ENCODE data around the gene ANKRD23. TPM values are rescaled to one million over a fixed set of nuclear protein-coding genes. Genes with fewer than 3 reads are reported as not detected.
A peak's percentile ranks its signal among the peaks of the same experiment; 100 is the strongest.

ANKRD23 gene
- total RNA-seq, 1 donor from 2014 or later: 1.7 TPM

- peak; percentile 82 for DNase-seq
- intact Hi-C loops (cut with DNase I): no loop called here
- no peaks in the 10 kb centered on the region for H3K9me3 ChIP-seq
- ATAC-seq: peak; percentile 78
- H3K27ac ChIP-seq: no peak overlapping the region
- peaks cover 10% of the 10 kb centered on the region for H3K4me1 ChIP-seq
- H3K4me3 ChIP-seq: no peak overlapping the region
- TF ChIP-seq CTCF (IDR thresholded peaks at IDR 0.05): no peak
- no peaks in the 10 kb centered on the region for H3K27me3 ChIP-seq
- H3K36me3 ChIP-seq: peaks cover 75% of the 10 kb centered on the region
Measured at GRCh38 chr2:96832754-96833507, 10.9 kb downstream of the ANKRD23 start.

GRCh38 chr2:96832408-96832753 is 11.4 kb downstream of the ANKRD23 start:
- no peaks in the 10 kb centered on the region for H3K9me3 ChIP-seq
- H3K36me3 ChIP-seq: peaks cover 77% of the 10 kb centered on the region
- DNase-seq (no peak), ATAC-seq (no peak)
- peaks cover 10% of the 10 kb centered on the region for H3K4me1 ChIP-seq
- H3K4me3 ChIP-seq: no peak overlapping the region
- H3K27me3 ChIP-seq: no peaks in the 10 kb centered on the region
- intact Hi-C loops (cut with DNase I): no loop called here
- TF ChIP-seq CTCF (IDR thresholded peaks at IDR 0.05): no peak
- no peak overlapping the region for H3K27ac ChIP-seq

- Histone ChIP-seq H3K4me3 (no peak overlapping the region), H3K27ac (no peak overlapping the region), H3K4me1 (peaks cover 10% of the 10 kb centered on the region), H3K27me3 (no peaks in the 10 kb centered on the region), H3K36me3 (peaks cover 84% of the 10 kb centered on the region), H3K9me3 (no peaks in the 10 kb centered on the region)
- ATAC-seq: peak; percentile 46
- TF ChIP-seq CTCF (IDR thresholded peaks at IDR 0.05): no peak
- DNase-seq: no peak
- intact Hi-C loops (cut with DNase I): no loop called here
Measured at GRCh38 chr2:96831679-96832078, 12.1 kb downstream of the ANKRD23 start.

- peaks cover 97% of the 10 kb centered on the region for H3K36me3 ChIP-seq
Measured at GRCh38 chr2:96830044-96830562, 13.7 kb downstream of the ANKRD23 start.

GRCh38 chr2:96828874-96829273 is 14.9 kb downstream of the ANKRD23 start:
- Histone ChIP-seq H3K27me3 (no peaks in the 10 kb centered on the region), H3K4me1 (peaks cover 10% of the 10 kb centered on the region), H3K9me3 (no peaks in the 10 kb centered on the region), H3K27ac (no peak overlapping the region), H3K4me3 (no peak overlapping the region), H3K36me3 (peaks cover 92% of the 10 kb centered on the region)
- intact Hi-C loops (cut with DNase I): no loop called here
- no peak for ATAC-seq
- no peak for DNase-seq
- no peak for TF ChIP-seq CTCF (IDR thresholded peaks at IDR 0.05)

More at GRCh38 chr2:96830044-96830562, 13.7 kb downstream of the ANKRD23 start:
- Histone ChIP-seq H3K27ac (no peak overlapping the region), H3K27me3 (no peaks in the 10 kb centered on the region), H3K4me3 (no peak overlapping the region), H3K4me1 (peaks cover 10% of the 10 kb centered on the region), H3K9me3 (no peaks in the 10 kb centered on the region)
- no peak for TF ChIP-seq CTCF (IDR thresholded peaks at IDR 0.05)
- intact Hi-C loops (cut with DNase I): no loop called here
- ATAC-seq (no peak), DNase-seq (no peak)

Measured in upper lobe of right lung (tissue), 1 donor.